Activated T-cell treated with anti-CD3 and anti-CD28 coated beads for 24 hours (primary cell): ENCODE data around the gene TLCD3B.

Source experiments
- DNase-seq: peaks from one replicate; pipeline ENCODE4 v3.0.0-alpha.2; 2020; ENCODE audit warnings: low read depth

Gene TLCD3B

GRCh38 chr16:30004811-30005242 lies 26.2 kb downstream of the TLCD3B start:
- DNase-seq = no peak

- DNase-seq = no peak
Measured at GRCh38 chr16:30004424-30004776, 26.7 kb downstream of the TLCD3B start.

- no peak for DNase-seq
Measured at GRCh38 chr16:30003670-30004423, 27.2 kb downstream of the TLCD3B start.

DNA sequence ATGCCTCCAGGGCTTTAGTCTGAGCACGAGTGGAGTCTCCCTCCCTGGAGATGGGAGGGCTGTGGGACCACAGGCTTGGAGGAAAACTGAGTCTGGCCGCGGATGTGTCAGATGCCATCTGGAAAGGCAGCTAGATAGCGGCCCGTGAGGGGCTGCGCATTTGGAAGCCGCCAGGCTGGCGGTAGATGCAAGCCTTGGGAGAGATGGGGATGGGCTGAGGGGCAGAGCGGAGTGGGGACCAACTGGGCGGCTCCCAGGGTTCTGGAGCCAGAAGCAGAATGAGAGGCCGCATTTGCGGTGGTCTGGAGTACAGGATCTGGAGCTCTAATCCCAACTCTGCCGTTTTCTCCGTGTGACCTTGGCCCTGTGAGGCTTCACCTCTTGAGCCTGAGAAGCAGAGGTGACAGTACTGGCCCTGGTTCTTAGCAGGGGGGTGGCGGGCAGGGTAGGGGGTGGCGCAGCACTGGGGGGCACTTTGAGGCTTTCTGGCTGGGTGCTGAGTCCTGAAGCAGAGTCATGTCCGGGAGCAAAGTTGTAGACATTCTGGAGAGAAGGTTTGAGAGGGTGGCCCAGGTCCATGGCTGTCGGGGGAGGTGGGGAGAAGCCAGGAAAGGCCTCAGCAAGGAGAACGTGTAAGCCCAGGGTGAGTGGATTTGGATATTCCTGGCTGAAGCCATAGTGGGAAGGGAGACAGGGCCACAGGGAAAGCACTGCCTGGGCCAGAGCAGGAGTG lies 28.3 kb downstream of the TLCD3B start:
- DNase-seq = no peak

DNA sequence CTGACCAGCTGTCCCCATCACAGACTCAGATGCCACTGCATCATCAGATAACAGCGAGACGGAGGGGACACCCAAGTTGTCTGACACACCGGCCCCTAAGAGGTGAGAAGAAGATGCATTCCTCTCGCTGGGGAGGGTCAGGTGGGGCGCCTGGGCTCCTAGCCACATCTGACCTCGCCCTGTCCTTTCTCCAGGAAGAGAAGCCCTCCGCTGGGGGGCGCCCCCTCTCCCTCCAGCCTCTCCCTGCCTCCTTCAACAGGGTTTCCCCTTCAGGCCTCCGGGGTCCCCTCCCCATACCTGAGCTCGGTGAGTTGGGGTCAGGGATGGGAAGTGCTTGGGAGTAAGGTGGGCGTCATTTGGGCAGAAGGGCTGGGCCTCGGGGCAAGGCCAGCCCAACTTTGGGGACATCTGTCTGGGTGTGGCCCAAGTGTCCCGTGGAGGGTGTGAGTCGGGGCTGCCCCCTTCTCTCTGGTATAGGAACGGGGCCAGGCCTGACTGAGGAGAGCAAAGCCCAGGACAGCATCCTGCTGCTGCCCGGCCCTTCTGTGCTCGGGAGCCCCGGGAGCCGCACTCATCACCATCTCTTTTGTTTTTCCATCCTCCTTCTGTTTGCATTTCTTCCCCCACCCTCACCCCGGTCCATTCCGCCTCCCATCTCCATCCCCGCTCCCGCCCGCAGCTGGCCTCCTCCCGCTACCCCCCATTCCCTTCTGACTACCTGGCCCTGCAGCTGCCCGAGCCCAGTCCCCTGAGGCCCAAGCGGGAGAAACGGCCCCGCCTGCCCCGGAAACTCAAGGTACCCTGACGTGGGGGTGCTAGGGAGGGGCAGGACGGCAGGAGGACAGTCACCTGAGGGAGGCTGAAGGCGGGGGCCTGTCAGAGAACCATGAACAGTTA lies 30.1 kb downstream of the TLCD3B start:
- no peak for DNase-seq

DNA sequence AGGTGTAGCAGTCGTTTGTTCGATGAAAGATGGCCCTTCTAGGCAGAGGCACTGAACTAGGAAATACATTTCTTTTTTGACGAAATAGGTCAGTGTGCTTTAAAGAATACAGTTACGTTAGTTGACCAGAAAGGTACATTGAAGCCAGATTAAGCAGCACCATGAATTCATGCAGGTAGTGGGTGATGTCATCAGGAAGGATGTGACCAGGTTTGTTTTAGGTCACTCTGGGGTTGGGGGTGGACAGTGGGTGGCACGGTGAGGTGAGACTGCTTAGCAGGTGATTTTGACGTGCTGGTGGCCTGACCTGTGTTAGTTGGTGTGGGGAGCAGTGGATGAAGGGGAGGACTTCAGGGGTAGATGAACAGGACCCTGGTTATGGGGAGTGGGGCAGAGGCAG lies 31.5 kb downstream of the TLCD3B start:
- no peak for DNase-seq

- no peak for DNase-seq
Measured at GRCh38 chr16:29996766-29997250, 34.3 kb downstream of the TLCD3B start.

DNA sequence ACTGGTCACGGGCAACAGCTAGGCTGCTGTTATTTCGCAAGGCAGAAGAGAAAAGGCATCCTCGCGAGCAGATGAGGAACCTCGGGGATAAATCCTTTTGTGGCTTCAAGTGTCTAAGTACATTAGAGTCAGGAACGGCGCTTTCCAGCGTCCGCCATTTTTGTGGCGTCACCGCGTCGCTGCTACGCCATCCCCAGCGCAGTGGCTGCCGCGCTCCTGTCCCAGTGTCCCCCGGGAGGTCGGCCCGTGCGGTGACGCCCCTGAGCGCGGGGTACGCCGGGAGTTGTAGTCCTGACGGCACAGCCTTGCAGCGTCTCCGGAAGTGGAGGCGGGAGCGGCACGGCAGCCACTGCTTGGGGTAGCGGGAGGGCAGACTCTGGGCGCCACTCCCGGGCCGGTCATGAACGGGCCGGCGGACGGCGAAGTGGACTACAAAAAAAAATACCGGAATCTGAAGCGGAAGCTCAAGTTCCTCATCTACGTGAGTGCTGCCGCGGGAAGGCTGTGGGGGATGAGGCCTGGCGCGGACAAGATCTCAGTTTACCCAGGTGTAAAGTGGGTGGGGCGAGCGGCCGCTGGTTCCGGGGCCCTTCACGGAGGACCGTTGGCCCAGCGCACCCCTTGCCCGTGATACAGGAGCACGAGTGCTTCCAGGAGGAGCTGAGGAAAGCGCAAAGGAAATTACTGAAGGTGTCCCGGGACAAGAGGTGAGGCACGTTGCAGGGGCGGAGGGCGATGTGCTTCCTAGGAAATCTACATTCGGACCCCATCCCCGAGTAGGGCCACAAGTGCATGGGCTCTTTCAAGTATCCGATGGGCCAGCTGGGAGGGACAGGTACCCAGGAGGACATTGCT lies 34.9 kb downstream of the TLCD3B start, which contains the start of gene INO80E:
Gene INO80E, plus strand, starts transcription at position 331 of the 855 bp plus-strand sequence. Its CDS starts 70 bp downstream, at position 401.
- DNase-seq = peak; percentile 99

- peak; percentile 83 for DNase-seq
Measured at GRCh38 chr16:29995324-29995910, 35.7 kb downstream of the TLCD3B start, which contains the start of gene HIRIP3. Gene HIRIP3, minus strand, starts transcription at chr16:29995617. Its CDS starts 12 bp downstream, at chr16:29995605.

- DNase-seq = peak; percentile 71
Measured at GRCh38 chr16:29994600-29995323, 36.3 kb downstream of the TLCD3B start.

DNA sequence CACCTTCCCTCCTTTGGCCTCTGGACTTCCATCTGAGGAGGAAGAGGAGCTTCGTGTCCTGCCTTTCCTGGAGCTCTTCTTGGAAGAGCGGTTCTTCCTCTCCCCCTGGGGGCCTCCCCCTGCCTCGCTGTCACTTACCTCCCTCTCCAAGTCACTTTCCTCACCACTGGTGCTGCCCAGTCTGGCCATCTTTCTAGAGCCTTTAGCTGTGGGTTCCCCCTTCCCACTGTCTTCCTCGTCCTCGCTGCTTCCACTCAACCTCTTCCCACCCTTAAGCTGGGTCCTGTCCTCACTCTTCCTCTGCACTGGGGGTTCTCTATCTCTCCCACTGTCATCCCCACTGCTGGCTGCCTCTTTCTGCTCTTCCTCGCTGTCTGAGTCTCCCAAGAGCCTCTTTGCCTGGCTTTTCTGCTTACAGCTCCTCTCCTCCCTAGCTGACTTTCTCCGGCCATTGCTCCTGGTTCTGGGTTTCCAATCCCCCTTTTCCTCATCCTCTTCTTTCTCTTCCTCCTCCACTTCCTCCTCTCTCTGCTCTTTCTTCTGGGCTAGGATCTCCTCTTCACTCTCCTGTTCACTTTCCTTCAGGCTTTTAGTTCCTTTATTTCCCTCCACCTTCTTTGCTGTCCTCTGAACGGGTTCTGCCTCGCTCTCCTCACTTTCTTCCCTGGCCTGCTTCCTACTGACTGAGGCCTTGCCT lies 37.0 kb downstream of the TLCD3B start:
- DNase-seq = no peak

- no peak for DNase-seq
Measured at GRCh38 chr16:29993191-29993902, 37.7 kb downstream of the TLCD3B start.

- DNase-seq = no peak
Measured at GRCh38 chr16:29992344-29992967, 38.6 kb downstream of the TLCD3B start.

DNA sequence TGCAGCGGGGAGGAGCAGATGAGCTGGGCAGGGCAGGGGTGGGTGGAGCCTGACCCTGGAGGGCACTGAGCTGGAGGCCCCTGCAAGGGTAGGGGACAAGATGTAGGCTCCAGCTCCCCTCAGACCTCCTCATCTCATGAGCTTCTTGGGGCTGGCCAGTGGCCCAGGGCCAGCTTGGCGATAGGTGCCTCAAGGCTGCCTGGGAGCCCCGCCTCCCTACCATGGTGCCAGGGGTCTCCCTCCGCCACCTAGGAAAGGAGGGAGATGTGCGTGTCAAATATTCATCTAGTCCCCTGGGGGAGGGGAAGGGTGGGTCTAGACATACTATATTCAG lies 39.5 kb downstream of the TLCD3B start:
- no peak for DNase-seq

- no peak for DNase-seq
Measured at GRCh38 chr16:29990883-29991570, 40.0 kb downstream of the TLCD3B start.

- no peak for DNase-seq
Measured at GRCh38 chr16:29990034-29990433, 41.0 kb downstream of the TLCD3B start.

GRCh38 chr16:29989111-29989858 lies 41.8 kb downstream of the TLCD3B start:
- DNase-seq = no peak
